ENCODE measurements around the gene ANXA6.

The ANXA6 gene

GRCh38 chr5:151060742-151061141 is 96.8 kb downstream of the ANXA6 start:
- H3K27me3 ChIP-seq (ENCODE audit: insufficient read depth, insufficient read length): no peaks in the 10 kb centered on the region
- no peak overlapping the region for H3K4me3 ChIP-seq (ENCODE audit: insufficient read length, low read depth)
- no peak for DNase-seq (ENCODE audit: low read depth, low spot score)
- H3K36me3 ChIP-seq (ENCODE audit: insufficient read depth, insufficient read length, low read length): peaks cover 70% of the 10 kb centered on the region
- H3K9ac ChIP-seq (ENCODE audit: insufficient read length, low read depth): no peak overlapping the region
- H3K9me3 ChIP-seq (ENCODE audit: insufficient read depth, low read length): no peaks in the 10 kb centered on the region
- H3K4me1 ChIP-seq (ENCODE audit: insufficient read depth, insufficient read length): peaks cover 2% of the 10 kb centered on the region
- TF ChIP-seq SUZ12 (IDR thresholded peaks at IDR 0.05; ENCODE audit: extremely low read depth, insufficient read depth, insufficient read length): no peak
- TF ChIP-seq YY1 (IDR thresholded peaks at IDR 0.05; ENCODE audit: insufficient read depth, insufficient read length): no peak
- TF ChIP-seq ZNF274 (IDR thresholded peaks at IDR 0.05; ENCODE audit: low read depth, low read length): no peak

- peaks cover 79% of the 10 kb centered on the region for H3K36me3 ChIP-seq (ENCODE audit: insufficient read depth, insufficient read length, low read length)
Observed at GRCh38 chr5:151058891-151059489, 98.6 kb downstream of the ANXA6 start.

GRCh38 chr5:151058301-151058700 is 99.3 kb downstream of the ANXA6 start:
- H3K9ac ChIP-seq (ENCODE audit: insufficient read length, low read depth): no peak overlapping the region
- H3K4me3 ChIP-seq (ENCODE audit: insufficient read length, low read depth): no peak overlapping the region

More at GRCh38 chr5:151058891-151059489, 98.6 kb downstream of the ANXA6 start:
- DNase-seq (ENCODE audit: low read depth, low spot score): no peak
- TF ChIP-seq ZNF274 (IDR thresholded peaks at IDR 0.05; ENCODE audit: low read depth, low read length) (no peak), YY1 (IDR thresholded peaks at IDR 0.05; ENCODE audit: insufficient read depth, insufficient read length) (no peak), SUZ12 (IDR thresholded peaks at IDR 0.05; ENCODE audit: extremely low read depth, insufficient read depth, insufficient read length) (no peak)
- Histone ChIP-seq H3K9me3 (ENCODE audit: insufficient read depth, low read length) (no peaks in the 10 kb centered on the region), H3K9ac (ENCODE audit: insufficient read length, low read depth) (no peak overlapping the region), H3K4me1 (ENCODE audit: insufficient read depth, insufficient read length) (peaks cover 2% of the 10 kb centered on the region), H3K27me3 (ENCODE audit: insufficient read depth, insufficient read length) (no peaks in the 10 kb centered on the region), H3K4me3 (ENCODE audit: insufficient read length, low read depth) (no peak overlapping the region)

GRCh38 chr5:151056379-151057325 is 100.9 kb downstream of the ANXA6 start:
- no peaks in the 10 kb centered on the region for H3K27me3 ChIP-seq (ENCODE audit: insufficient read depth, insufficient read length)
- no peak for DNase-seq (ENCODE audit: low read depth, low spot score)
- peaks cover 5% of the 10 kb centered on the region for H3K4me1 ChIP-seq (ENCODE audit: insufficient read depth, insufficient read length)
- no peak overlapping the region for H3K4me3 ChIP-seq (ENCODE audit: insufficient read length, low read depth)
- no peaks in the 10 kb centered on the region for H3K9me3 ChIP-seq (ENCODE audit: insufficient read depth, low read length)
- H3K9ac ChIP-seq (ENCODE audit: insufficient read length, low read depth): no peak overlapping the region
- no peak for TF ChIP-seq ZNF274 (IDR thresholded peaks at IDR 0.05; ENCODE audit: low read depth, low read length)
- no peak for TF ChIP-seq YY1 (IDR thresholded peaks at IDR 0.05; ENCODE audit: insufficient read depth, insufficient read length)
- TF ChIP-seq SUZ12 (IDR thresholded peaks at IDR 0.05; ENCODE audit: extremely low read depth, insufficient read depth, insufficient read length): no peak
- H3K36me3 ChIP-seq (ENCODE audit: insufficient read depth, insufficient read length, low read length): peaks cover 69% of the 10 kb centered on the region

More at GRCh38 chr5:151058301-151058700, 99.3 kb downstream of the ANXA6 start:
- peaks cover 2% of the 10 kb centered on the region for H3K4me1 ChIP-seq (ENCODE audit: insufficient read depth, insufficient read length)
- no peak for TF ChIP-seq ZNF274 (IDR thresholded peaks at IDR 0.05; ENCODE audit: low read depth, low read length)
- TF ChIP-seq YY1 (IDR thresholded peaks at IDR 0.05; ENCODE audit: insufficient read depth, insufficient read length): no peak
- TF ChIP-seq SUZ12 (IDR thresholded peaks at IDR 0.05; ENCODE audit: extremely low read depth, insufficient read depth, insufficient read length): no peak
- no peaks in the 10 kb centered on the region for H3K9me3 ChIP-seq (ENCODE audit: insufficient read depth, low read length)
- no peak for DNase-seq (ENCODE audit: low read depth, low spot score)
- H3K36me3 ChIP-seq (ENCODE audit: insufficient read depth, insufficient read length, low read length): peaks cover 79% of the 10 kb centered on the region
- no peaks in the 10 kb centered on the region for H3K27me3 ChIP-seq (ENCODE audit: insufficient read depth, insufficient read length)

- no peak for DNase-seq (ENCODE audit: low read depth, low spot score)
- Histone ChIP-seq H3K27me3 (ENCODE audit: insufficient read depth, insufficient read length) (no peaks in the 10 kb centered on the region), H3K36me3 (ENCODE audit: insufficient read depth, insufficient read length, low read length) (peaks cover 64% of the 10 kb centered on the region), H3K4me3 (ENCODE audit: insufficient read length, low read depth) (no peak overlapping the region), H3K9ac (ENCODE audit: insufficient read length, low read depth) (no peak overlapping the region), H3K4me1 (ENCODE audit: insufficient read depth, insufficient read length) (peaks cover 5% of the 10 kb centered on the region), H3K9me3 (ENCODE audit: insufficient read depth, low read length) (no peaks in the 10 kb centered on the region)
- TF ChIP-seq ZNF274 (IDR thresholded peaks at IDR 0.05; ENCODE audit: low read depth, low read length): no peak
- no peak for TF ChIP-seq YY1 (IDR thresholded peaks at IDR 0.05; ENCODE audit: insufficient read depth, insufficient read length)
- TF ChIP-seq SUZ12 (IDR thresholded peaks at IDR 0.05; ENCODE audit: extremely low read depth, insufficient read depth, insufficient read length): no peak
Observed at GRCh38 chr5:151055336-151055735, 102.2 kb downstream of the ANXA6 start.

GRCh38 chr5:151054709-151055108 is 102.9 kb downstream of the ANXA6 start:
- peaks cover 64% of the 10 kb centered on the region for H3K36me3 ChIP-seq (ENCODE audit: insufficient read depth, insufficient read length, low read length)

More at GRCh38 chr5:151054709-151055108, 102.9 kb downstream of the ANXA6 start:
- H3K9ac ChIP-seq (ENCODE audit: insufficient read length, low read depth): no peak overlapping the region
- no peak overlapping the region for H3K4me3 ChIP-seq (ENCODE audit: insufficient read length, low read depth)
- TF ChIP-seq SUZ12 (IDR thresholded peaks at IDR 0.05; ENCODE audit: extremely low read depth, insufficient read depth, insufficient read length) (no peak), ZNF274 (IDR thresholded peaks at IDR 0.05; ENCODE audit: low read depth, low read length) (no peak), YY1 (IDR thresholded peaks at IDR 0.05; ENCODE audit: insufficient read depth, insufficient read length) (no peak)
- H3K9me3 ChIP-seq (ENCODE audit: insufficient read depth, low read length): no peaks in the 10 kb centered on the region
- no peak for DNase-seq (ENCODE audit: low read depth, low spot score)
- H3K27me3 ChIP-seq (ENCODE audit: insufficient read depth, insufficient read length): no peaks in the 10 kb centered on the region
- peaks cover 3% of the 10 kb centered on the region for H3K4me1 ChIP-seq (ENCODE audit: insufficient read depth, insufficient read length)

All from NT2/D1 (cell line).